Spleen (tissue), 7 donors: ENCODE measurements around the gene MYB.

ENCODE experiments used
- CTCF ChIP-seq, 11 experiments: fragments of 200-600 bp in 7 of 11; fragments of 450-650 bp in 4 of 11; sonication (generic) in 4 of 11; IDR thresholded peaks in 8 of 11; conservative IDR thresholded peaks in 3 of 11; 1 replicate in 7 of 11; 2 replicates in 4 of 11; pipeline versions ENCODE4 v1.4.0 to v1.8.0; 2016 to 2021; ENCODE audit warnings: antibody characterized with exemption in 11 of 11, inconsistent platforms in 4 of 11, mild to moderate bottlenecking in 1 of 11
- POLR2A ChIP-seq, 3 donors: fragments of 450-650 bp; IDR thresholded peaks; one replicate each; pipeline ENCODE4 v1.5.1; 2017; ENCODE audit warnings: antibody characterized with exemption in 3 of 3, mild to moderate bottlenecking in 1 of 3
- donor health status: DM: no; HTN: no; CAD: no; lungs with moderate emphysema.
- donor health status: DM: no; HTN: no; CAD: no.
- donor health status: DM: no; HTN: no; CAD: no.

- TF ChIP-seq CTCF (IDR thresholded peaks at IDR 0.05 in 8 of 11, conservative IDR thresholded peaks at IDR 0.05 in 3 of 11) (no peak), POLR2A (IDR thresholded peaks at IDR 0.05) (no peak)
These were observed 394 bp downstream of the MYB start for GRCh38 chr6:135181333-135182070.
